H1 (cell line): ENCODE results near the gene KLF4. TPM values are rescaled to one million over a fixed set of nuclear protein-coding genes. Genes with fewer than 3 reads are reported as not detected.

Source experiments
- EZH2 ChIP-seq: fragments of 200-600 bp; sonication (generic); IDR thresholded peaks from 2 replicates; pipeline ENCODE4 v1.7.1; 2012; ENCODE audit warnings: low read depth, mild to moderate bottlenecking, moderate library complexity, low read length, inconsistent platforms; ENCODE audit not compliant: severe bottlenecking
- polyA plus RNA-seq, 7 experiments: library from polyadenylated mRNA; depleted of rRNA in 3 of 7; stranded (reverse) in 5 of 7; unstranded in 2 of 7; fragments of >200 nt in 5 of 7; fragments of 200-250 nt in 2 of 7; gene quantifications; 1 replicate in 5 of 7; 2 replicates in 1 of 7; 4 replicates in 1 of 7; pipeline versions ENCODE4 v1.2.1 to v1.2.3, GENCODE V29; 2011 to 2013; ENCODE audit warnings: missing spikeins in 2 of 7, mixed read lengths in 2 of 7
- total RNA-seq: library from RNA; stranded (reverse); fragmentation: NEBNext Ultra II Directional; extraction: Animal tissue kit (Norgen Biotek cat#: 25700); gene quantifications from 2 replicates; pipeline ENCODE4 v1.2.1, GENCODE V29; 2021
- TF ChIP-seq, protein P1 (sequence below): fragments of 300-600 bp; sonication (generic); IDR thresholded peaks from 2 replicates; pipeline ENCODE4 v1.7.1; 2012; ENCODE audit warnings: low read length, moderate library complexity, mild to moderate bottlenecking, inconsistent platforms; ENCODE audit not compliant: insufficient replicate concordance

KLF4 gene
- total and polyA plus RNA-seq, 2 of the 8 experiments (the other 6 are each of a cell fraction or from before 2014, with no cell fraction given) = 0.77 to 2.8 TPM

DNA sequence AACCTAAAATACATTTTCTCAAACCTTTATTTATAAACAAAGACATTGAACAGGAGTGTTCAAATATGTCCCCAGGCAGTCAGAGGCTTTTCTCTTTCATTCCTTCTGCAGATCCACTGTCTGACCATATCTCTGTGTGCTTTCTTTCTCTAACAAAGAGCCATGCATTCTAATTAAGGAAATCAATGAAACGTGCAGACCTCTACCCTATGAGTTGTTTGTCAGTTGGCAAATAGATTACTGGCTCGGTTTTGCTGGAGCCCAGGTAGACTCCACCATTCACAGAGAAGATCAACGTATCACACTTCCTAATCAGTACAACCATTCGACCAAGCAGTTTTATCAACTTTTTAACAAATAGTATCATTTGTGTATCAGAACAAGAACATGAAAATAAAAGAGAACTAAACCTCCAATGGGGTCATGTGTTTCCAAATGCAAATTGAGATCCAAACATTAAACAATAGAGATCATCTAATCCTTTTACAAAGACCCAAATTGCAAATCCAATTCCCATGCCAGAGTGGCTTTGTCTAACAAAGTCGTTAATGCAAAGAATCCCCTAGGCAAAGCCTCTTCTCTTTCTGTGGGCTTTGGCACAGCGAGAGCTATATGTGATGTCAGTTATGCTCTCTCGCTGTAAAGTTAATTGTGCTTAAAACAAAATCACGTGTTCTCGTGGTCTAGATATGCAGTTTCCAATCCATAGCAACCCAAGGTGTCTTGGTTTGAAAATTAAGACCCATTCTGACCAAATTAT is 16.8 kb downstream of the KLF4 start (continued):
- TF ChIP-seq, protein P1, sequence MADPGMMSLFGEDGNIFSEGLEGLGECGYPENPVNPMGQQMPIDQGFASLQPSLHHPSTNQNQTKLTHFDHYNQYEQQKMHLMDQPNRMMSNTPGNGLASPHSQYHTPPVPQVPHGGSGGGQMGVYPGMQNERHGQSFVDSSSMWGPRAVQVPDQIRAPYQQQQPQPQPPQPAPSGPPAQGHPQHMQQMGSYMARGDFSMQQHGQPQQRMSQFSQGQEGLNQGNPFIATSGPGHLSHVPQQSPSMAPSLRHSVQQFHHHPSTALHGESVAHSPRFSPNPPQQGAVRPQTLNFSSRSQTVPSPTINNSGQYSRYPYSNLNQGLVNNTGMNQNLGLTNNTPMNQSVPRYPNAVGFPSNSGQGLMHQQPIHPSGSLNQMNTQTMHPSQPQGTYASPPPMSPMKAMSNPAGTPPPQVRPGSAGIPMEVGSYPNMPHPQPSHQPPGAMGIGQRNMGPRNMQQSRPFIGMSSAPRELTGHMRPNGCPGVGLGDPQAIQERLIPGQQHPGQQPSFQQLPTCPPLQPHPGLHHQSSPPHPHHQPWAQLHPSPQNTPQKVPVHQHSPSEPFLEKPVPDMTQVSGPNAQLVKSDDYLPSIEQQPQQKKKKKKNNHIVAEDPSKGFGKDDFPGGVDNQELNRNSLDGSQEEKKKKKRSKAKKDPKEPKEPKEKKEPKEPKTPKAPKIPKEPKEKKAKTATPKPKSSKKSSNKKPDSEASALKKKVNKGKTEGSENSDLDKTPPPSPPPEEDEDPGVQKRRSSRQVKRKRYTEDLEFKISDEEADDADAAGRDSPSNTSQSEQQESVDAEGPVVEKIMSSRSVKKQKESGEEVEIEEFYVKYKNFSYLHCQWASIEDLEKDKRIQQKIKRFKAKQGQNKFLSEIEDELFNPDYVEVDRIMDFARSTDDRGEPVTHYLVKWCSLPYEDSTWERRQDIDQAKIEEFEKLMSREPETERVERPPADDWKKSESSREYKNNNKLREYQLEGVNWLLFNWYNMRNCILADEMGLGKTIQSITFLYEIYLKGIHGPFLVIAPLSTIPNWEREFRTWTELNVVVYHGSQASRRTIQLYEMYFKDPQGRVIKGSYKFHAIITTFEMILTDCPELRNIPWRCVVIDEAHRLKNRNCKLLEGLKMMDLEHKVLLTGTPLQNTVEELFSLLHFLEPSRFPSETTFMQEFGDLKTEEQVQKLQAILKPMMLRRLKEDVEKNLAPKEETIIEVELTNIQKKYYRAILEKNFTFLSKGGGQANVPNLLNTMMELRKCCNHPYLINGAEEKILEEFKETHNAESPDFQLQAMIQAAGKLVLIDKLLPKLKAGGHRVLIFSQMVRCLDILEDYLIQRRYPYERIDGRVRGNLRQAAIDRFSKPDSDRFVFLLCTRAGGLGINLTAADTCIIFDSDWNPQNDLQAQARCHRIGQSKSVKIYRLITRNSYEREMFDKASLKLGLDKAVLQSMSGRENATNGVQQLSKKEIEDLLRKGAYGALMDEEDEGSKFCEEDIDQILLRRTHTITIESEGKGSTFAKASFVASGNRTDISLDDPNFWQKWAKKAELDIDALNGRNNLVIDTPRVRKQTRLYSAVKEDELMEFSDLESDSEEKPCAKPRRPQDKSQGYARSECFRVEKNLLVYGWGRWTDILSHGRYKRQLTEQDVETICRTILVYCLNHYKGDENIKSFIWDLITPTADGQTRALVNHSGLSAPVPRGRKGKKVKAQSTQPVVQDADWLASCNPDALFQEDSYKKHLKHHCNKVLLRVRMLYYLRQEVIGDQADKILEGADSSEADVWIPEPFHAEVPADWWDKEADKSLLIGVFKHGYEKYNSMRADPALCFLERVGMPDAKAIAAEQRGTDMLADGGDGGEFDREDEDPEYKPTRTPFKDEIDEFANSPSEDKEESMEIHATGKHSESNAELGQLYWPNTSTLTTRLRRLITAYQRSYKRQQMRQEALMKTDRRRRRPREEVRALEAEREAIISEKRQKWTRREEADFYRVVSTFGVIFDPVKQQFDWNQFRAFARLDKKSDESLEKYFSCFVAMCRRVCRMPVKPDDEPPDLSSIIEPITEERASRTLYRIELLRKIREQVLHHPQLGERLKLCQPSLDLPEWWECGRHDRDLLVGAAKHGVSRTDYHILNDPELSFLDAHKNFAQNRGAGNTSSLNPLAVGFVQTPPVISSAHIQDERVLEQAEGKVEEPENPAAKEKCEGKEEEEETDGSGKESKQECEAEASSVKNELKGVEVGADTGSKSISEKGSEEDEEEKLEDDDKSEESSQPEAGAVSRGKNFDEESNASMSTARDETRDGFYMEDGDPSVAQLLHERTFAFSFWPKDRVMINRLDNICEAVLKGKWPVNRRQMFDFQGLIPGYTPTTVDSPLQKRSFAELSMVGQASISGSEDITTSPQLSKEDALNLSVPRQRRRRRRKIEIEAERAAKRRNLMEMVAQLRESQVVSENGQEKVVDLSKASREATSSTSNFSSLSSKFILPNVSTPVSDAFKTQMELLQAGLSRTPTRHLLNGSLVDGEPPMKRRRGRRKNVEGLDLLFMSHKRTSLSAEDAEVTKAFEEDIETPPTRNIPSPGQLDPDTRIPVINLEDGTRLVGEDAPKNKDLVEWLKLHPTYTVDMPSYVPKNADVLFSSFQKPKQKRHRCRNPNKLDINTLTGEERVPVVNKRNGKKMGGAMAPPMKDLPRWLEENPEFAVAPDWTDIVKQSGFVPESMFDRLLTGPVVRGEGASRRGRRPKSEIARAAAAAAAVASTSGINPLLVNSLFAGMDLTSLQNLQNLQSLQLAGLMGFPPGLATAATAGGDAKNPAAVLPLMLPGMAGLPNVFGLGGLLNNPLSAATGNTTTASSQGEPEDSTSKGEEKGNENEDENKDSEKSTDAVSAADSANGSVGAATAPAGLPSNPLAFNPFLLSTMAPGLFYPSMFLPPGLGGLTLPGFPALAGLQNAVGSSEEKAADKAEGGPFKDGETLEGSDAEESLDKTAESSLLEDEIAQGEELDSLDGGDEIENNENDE = peak; percentile 50
- TF ChIP-seq EZH2 = no peak
- TF ChIP-seq, all 59 proteins: peak for 1
